Measurements from ENCODE around the gene NAALADL1.

GRCh38 chr11:65059523-65059922, 1.2 kb upstream of the NAALADL1 start:
- TF ChIP-seq CTCF (IDR thresholded peaks at IDR 0.05; ENCODE audit: low read depth, low read length, poor library complexity, severe bottlenecking) (no peak), EZH2phosphoT487 (IDR thresholded peaks at IDR 0.05; ENCODE audit: borderline replicate concordance, low read length) (no peak)
